Lung (tissue), 12 donors: ENCODE results near the gene DBNDD1. TPM values are rescaled to one million over a fixed set of nuclear protein-coding genes. Genes with fewer than 3 reads are reported as not detected.
A peak's percentile ranks its signal among the peaks of the same experiment; 100 is the strongest.

Source experiments
- ATAC-seq: fragments of 200-7000 bp; cut with Tn5 transposase; one replicate; pipeline ENCODE4 v1.9.1; 2020; ENCODE audit warnings: moderate number of reproducible peaks; ENCODE audit not compliant: insufficient read depth, low FRiP score
- DNase-seq, 3 donors: peaks; one replicate each; pipeline ENCODE4 v3.0.0-alpha.2; 2013 to 2017
- H3K27ac ChIP-seq, 2 donors: one replicate each; pipeline ENCODE4 v1.5.1; 2013; ENCODE audit warnings: mild to moderate bottlenecking in 2 of 2, moderate library complexity in 2 of 2, control low read depth in 1 of 2, inconsistent platforms in 1 of 2, low read depth in 1 of 2, low read length in 1 of 2
- H3K27me3 ChIP-seq, 3 donors: one replicate each; pipeline ENCODE4 v1.5.1; 2013; ENCODE audit warnings: low read length in 2 of 3; ENCODE audit not compliant: control insufficient read depth in 3 of 3, insufficient read depth in 3 of 3
- H3K36me3 ChIP-seq, 4 donors: one replicate each; pipeline ENCODE4 v1.5.1; 2013; ENCODE audit warnings: low read length in 4 of 4, mild to moderate bottlenecking in 1 of 4, moderate library complexity in 1 of 4; ENCODE audit not compliant: control insufficient read depth in 4 of 4, insufficient read depth in 4 of 4
- H3K4me1 ChIP-seq, 5 donors: one replicate each; pipeline ENCODE4 v1.5.1; 2013; ENCODE audit warnings: low read length in 5 of 5, mild to moderate bottlenecking in 2 of 5, moderate library complexity in 1 of 5; ENCODE audit not compliant: control insufficient read depth in 5 of 5, insufficient read depth in 5 of 5
- H3K4me3 ChIP-seq: one replicate; pipeline ENCODE4 v1.5.1; 2013; ENCODE audit warnings: mild to moderate bottlenecking, control low read depth, moderate library complexity
- H3K9ac ChIP-seq, 2 donors: one replicate each; pipeline ENCODE4 v1.5.1; 2013; ENCODE audit warnings: low read length in 2 of 2, control low read depth in 1 of 2; ENCODE audit not compliant: insufficient read depth in 1 of 2
- H3K9me3 ChIP-seq, 4 donors: one replicate each; pipeline ENCODE4 v1.5.1; 2013; ENCODE audit warnings: low read length in 3 of 4, mild to moderate bottlenecking in 1 of 4, moderate library complexity in 1 of 4; ENCODE audit not compliant: control insufficient read depth in 4 of 4, insufficient read depth in 3 of 4
- CTCF ChIP-seq: IDR thresholded peaks from 2 replicates; pipeline ENCODE4 v1.5.1; 2012; ENCODE audit warnings: mild to moderate bottlenecking; ENCODE audit errors: control extremely low read depth, extremely low read depth
- WGBS, 2 donors: extraction: QIAGEN DNeasy Blood & Tissue Kit; methylation state at CpG; one replicate each; pipeline ENCODE4 v1.1.7; 2013; 5-methylcytosine and 5-hydroxymethylcytosine counted together
- polyA plus RNA-seq, 2 donors: library from polyadenylated mRNA; stranded (reverse); fragments of 200-250 nt; gene quantifications; one replicate each; pipeline ENCODE4 v1.2.1, GENCODE V29; 2013
- total RNA-seq, 2 donors: library from RNA; depleted of rRNA in 1 of 2; stranded (reverse); fragments of >200 nt in 1 of 2; gene quantifications; one replicate each; pipeline ENCODE4 v1.2.1, GENCODE V29; 2014 to 2021
- donor health status: control.
- donor health status: control.
- donor health status: Bipolar disorder and iron deficiency.
- donor health status: healthy.
- donor health status: DM: yes; HTN: yes; CAD: no.

The DBNDD1 gene
- total and polyA plus RNA-seq, 4 donors: 2.5 to 5.8 (median 4.5) TPM

DNA sequence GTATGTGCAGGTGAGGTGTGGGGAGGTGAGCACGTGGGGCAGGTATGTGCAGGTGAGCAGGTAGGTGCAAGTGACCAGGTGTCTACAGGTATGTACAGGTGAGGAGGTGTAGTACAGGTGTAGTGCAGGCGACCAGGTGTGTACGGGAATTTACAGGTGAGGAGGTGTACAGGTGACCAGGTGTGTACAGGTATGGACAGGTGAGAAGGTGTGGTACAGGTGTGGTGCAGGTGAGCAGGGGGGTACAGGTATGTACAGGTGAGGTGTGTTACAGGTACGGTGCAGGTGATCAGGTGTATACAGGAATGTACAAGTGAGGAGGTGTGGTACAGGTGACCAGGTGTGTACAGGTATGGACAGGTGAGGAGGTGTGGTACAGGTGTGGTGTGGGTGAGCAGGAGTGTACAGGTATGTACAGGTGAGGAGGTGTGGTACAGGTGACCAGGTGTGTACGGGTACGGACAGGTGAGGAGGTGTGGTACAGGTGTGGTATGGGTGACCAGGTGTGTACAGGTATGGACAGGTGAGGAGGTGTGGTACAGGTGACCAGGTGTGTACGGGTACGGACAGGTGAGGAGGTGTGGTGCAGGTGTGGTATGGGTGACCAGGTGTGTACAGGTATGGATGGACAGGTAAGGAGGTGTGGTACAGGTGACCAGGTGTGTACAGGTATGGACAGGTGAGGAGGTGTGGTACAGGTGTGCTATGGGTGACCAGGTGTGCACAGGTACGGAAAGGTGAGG, 12.8 kb upstream of the DBNDD1 start:
- 85 to 93% methylated on average over 9 of the region's 9 CpGs for WGBS, 2 donors
- no peak for TF ChIP-seq CTCF
- no peak overlapping the region for H3K27ac ChIP-seq
- ATAC-seq (no peak), DNase-seq (peak; percentile 69 to 77 (median 71))
- no peak overlapping the region for H3K9ac ChIP-seq
- H3K9me3 ChIP-seq: no peaks in the 10 kb centered on the region
- peaks cover 5 to 22% (median 13%) of the 10 kb centered on the region in 4 donors for H3K36me3 ChIP-seq
- no peaks in the 10 kb centered on the region for H3K27me3 ChIP-seq
- no peak overlapping the region for H3K4me3 ChIP-seq
- H3K4me1 ChIP-seq: no peaks in the 10 kb centered on the region

DNA sequence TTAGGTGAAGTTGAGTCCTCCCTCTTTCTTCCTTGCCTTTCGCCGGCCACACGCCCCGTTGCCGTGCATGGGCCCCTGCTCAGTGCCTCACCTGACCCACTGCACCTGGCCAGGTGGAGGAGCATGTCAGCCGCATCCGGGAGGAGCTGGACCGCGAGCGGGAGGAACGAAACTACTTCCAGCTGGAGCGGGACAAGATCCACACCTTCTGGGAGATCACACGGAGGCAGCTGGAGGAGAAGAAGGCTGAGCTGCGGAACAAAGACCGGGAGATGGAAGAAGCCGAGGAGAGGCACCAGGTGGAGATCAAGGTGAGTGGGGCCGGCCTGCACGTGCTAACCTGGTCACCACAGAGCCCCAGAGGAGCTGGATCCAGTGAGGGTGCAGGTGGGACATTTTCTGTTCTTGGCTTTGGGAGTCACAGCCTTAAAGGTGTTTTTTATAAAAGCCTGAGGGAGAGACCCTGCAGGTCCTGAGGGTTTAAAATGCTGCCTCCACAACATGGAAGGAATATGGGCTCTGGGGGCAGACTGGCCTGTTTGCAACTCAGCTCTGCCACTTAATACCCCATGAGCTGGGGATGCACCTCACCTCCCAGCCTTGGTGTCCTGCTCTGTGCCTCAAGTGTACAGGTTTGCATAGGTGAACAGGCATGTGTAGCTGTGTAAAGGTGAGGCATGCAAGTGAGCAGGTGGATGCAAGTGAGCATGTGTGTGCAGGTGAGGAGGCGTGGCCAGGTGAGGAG, 12.1 kb upstream of the DBNDD1 start:
- no peak for TF ChIP-seq CTCF
- no peaks in the 10 kb centered on the region for H3K9me3 ChIP-seq
- H3K4me1 ChIP-seq: no peaks in the 10 kb centered on the region
- peaks cover 5 to 15% (median 9%) of the 10 kb centered on the region in 4 donors for H3K36me3 ChIP-seq
- DNase-seq: peak in 1 of 3 donors; percentile 21
- ATAC-seq: no peak
- H3K4me3 ChIP-seq: no peak overlapping the region
- 94 to 96% methylated on average over 19 of the region's 19 CpGs for whole genome bisulfite sequencing, 2 donors
- no peak overlapping the region for H3K9ac ChIP-seq
- H3K27ac ChIP-seq: no peak overlapping the region
- H3K27me3 ChIP-seq: no peaks in the 10 kb centered on the region

DNA sequence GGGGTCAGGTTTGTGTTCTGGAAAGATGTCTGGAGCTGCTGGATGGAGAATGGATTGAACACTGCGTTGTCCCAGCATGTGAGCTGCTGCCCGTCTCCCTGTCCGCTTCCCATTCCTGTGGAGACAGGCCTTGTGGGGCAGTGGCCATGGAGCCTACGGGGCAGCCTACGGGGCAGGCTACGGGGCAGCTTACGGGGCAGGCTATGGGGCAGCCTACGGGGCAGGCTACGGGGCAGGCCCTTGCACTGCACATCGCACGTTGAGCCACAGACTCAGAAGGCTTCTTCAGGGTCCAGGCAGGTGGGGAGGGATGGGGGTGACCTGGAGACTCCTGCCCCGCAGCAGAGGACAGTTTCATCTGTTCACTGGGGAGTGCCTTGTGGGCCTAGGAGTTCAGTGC, 9.7 kb upstream of the DBNDD1 start:
- no peak for ATAC-seq
- H3K4me3 ChIP-seq: no peak overlapping the region
- H3K27ac ChIP-seq: no peak overlapping the region
- no peak for DNase-seq
- whole genome bisulfite sequencing, 2 donors: 90 to 91% methylated on average over 12 of the region's 12 CpGs
- TF ChIP-seq CTCF: no peak
- no peaks in the 10 kb centered on the region for H3K4me1 ChIP-seq
- H3K27me3 ChIP-seq: no peaks in the 10 kb centered on the region
- no peak overlapping the region for H3K9ac ChIP-seq
- H3K9me3 ChIP-seq: no peaks in the 10 kb centered on the region
- H3K36me3 ChIP-seq: peaks cover 0 to 13% (median 4%) of the 10 kb centered on the region in 4 donors
